ENCODE measurements around the gene DPY19L3. TPM values are rescaled to one million over a fixed set of nuclear protein-coding genes. Genes with fewer than 3 reads are reported as not detected.
A peak's percentile ranks its signal among the peaks of the same experiment; 100 is the strongest.
"Not testable (repeated sequence)": the region's sequence is repeated elsewhere in the genome, so short reads cannot be mapped to it uniquely, and the experiment has no call there.

Gene DPY19L3
- total RNA-seq, 2 donors from 2014 or later: 17.3 to 21.0 TPM

GRCh38 chr19:32404213-32404932, 1.2 kb upstream of the DPY19L3 start:
- DNase-seq: no peak
- peak overlapping the region; percentile 85 for H3K27ac Mint-ChIP-seq
- H3K27me3 Mint-ChIP-seq (ENCODE audit: low read depth): no peaks in the 10 kb centered on the region
- H3K4me3 Mint-ChIP-seq: peak overlapping the region; percentile 86 to 87
- H3K36me3 Mint-ChIP-seq (ENCODE audit: insufficient read depth in 2 of 2): peaks cover 0 to 1% of the 10 kb centered on the region in 2 donors
- no peaks in the 10 kb centered on the region for H3K9me3 Mint-ChIP-seq
- no peak for ATAC-seq (replicated peaks in 1 of 2)
- peaks cover 27% of the 10 kb centered on the region for H3K4me1 Mint-ChIP-seq (ENCODE audit: low read depth)

GRCh38 chr19:32404933-32405430, 588 bp upstream of the DPY19L3 start:
- Mint-ChIP-seq H3K4me1 (ENCODE audit: low read depth) (peaks cover 27% of the 10 kb centered on the region), H3K9me3 (no peaks in the 10 kb centered on the region), H3K27me3 (ENCODE audit: low read depth) (no peaks in the 10 kb centered on the region), H3K36me3 (ENCODE audit: insufficient read depth in 2 of 2) (peaks cover 0 to 1% of the 10 kb centered on the region in 2 donors), H3K27ac (peak overlapping the region; percentile 76), H3K4me3 (peak overlapping the region; percentile 86 to 87)
- ATAC-seq (replicated peaks in 1 of 2) (peak; percentile 0 to 4), DNase-seq (peak; percentile 14 to 36)

GRCh38 chr19:32406161-32407003, 812 bp downstream of the DPY19L3 start:
- Mint-ChIP-seq H3K4me1 (ENCODE audit: low read depth) (peaks cover 27% of the 10 kb centered on the region), H3K27me3 (ENCODE audit: low read depth) (no peaks in the 10 kb centered on the region), H3K27ac (peak overlapping the region; percentile 86), H3K36me3 (ENCODE audit: insufficient read depth in 2 of 2) (peaks cover 0 to 1% of the 10 kb centered on the region in 2 donors), H3K9me3 (no peaks in the 10 kb centered on the region), H3K4me3 (peak overlapping the region; percentile 88 to 92)
- ATAC-seq (replicated peaks in 1 of 2) (no peak), DNase-seq (no peak)

GRCh38 chr19:32407004-32407992, 1.7 kb downstream of the DPY19L3 start:
- DNase-seq (no peak), ATAC-seq (replicated peaks in 1 of 2) (no peak)
- peak overlapping the region; percentile 88 to 92 for H3K4me3 Mint-ChIP-seq
- H3K4me1 Mint-ChIP-seq (ENCODE audit: low read depth): peaks cover 27% of the 10 kb centered on the region
- no peaks in the 10 kb centered on the region for H3K9me3 Mint-ChIP-seq
- peaks cover 0 to under 1% of the 10 kb centered on the region in 2 donors for H3K36me3 Mint-ChIP-seq (ENCODE audit: insufficient read depth in 2 of 2)
- H3K27ac Mint-ChIP-seq: peak overlapping the region; percentile 86
- no peaks in the 10 kb centered on the region for H3K27me3 Mint-ChIP-seq (ENCODE audit: low read depth)

- Mint-ChIP-seq H3K27ac (no peak overlapping the region), H3K4me1 (ENCODE audit: low read depth) (peaks cover 6% of the 10 kb centered on the region), H3K27me3 (ENCODE audit: low read depth) (no peaks in the 10 kb centered on the region), H3K36me3 (ENCODE audit: insufficient read depth in 2 of 2) (peaks cover 3 to 6% of the 10 kb centered on the region in 2 donors), H3K4me3 (no peak overlapping the region), H3K9me3 (no peaks in the 10 kb centered on the region)
- DNase-seq: no peak
- no peak for ATAC-seq (replicated peaks in 1 of 2)
Measured at GRCh38 chr19:32415246-32415645, 9.7 kb downstream of the DPY19L3 start.

- Mint-ChIP-seq H3K36me3 (ENCODE audit: insufficient read depth in 2 of 2) (peaks cover 3 to 6% of the 10 kb centered on the region in 2 donors), H3K27me3 (ENCODE audit: low read depth) (no peaks in the 10 kb centered on the region), H3K9me3 (no peaks in the 10 kb centered on the region), H3K4me3 (no peak overlapping the region), H3K4me1 (ENCODE audit: low read depth) (peaks cover 6% of the 10 kb centered on the region), H3K27ac (no peak overlapping the region)
- ATAC-seq (replicated peaks in 1 of 2): no peak
- DNase-seq: no peak
Measured at GRCh38 chr19:32415669-32416068, 10.1 kb downstream of the DPY19L3 start.

- Mint-ChIP-seq H3K27ac (no peak overlapping the region), H3K9me3 (no peaks in the 10 kb centered on the region), H3K36me3 (ENCODE audit: insufficient read depth in 2 of 2) (peaks cover 3 to 6% of the 10 kb centered on the region in 2 donors), H3K4me1 (ENCODE audit: low read depth) (peaks cover 10% of the 10 kb centered on the region), H3K27me3 (ENCODE audit: low read depth) (no peaks in the 10 kb centered on the region), H3K4me3 (no peak overlapping the region)
- no peak for DNase-seq
- ATAC-seq (replicated peaks in 1 of 2): no peak
Measured at GRCh38 chr19:32416749-32417456, 11.3 kb downstream of the DPY19L3 start.

GRCh38 chr19:32418155-32418554, 12.6 kb downstream of the DPY19L3 start:
- Mint-ChIP-seq H3K27ac (no peak overlapping the region), H3K27me3 (ENCODE audit: low read depth) (no peaks in the 10 kb centered on the region), H3K9me3 (no peaks in the 10 kb centered on the region), H3K4me3 (no peak overlapping the region), H3K4me1 (ENCODE audit: low read depth) (peaks cover 15% of the 10 kb centered on the region), H3K36me3 (ENCODE audit: insufficient read depth in 2 of 2) (peaks cover 3 to 5% of the 10 kb centered on the region in 2 donors)
- DNase-seq (no peak), ATAC-seq (replicated peaks in 1 of 2) (no peak)

GRCh38 chr19:32421589-32422361, 16.2 kb downstream of the DPY19L3 start:
- Mint-ChIP-seq H3K36me3 (ENCODE audit: insufficient read depth in 2 of 2) (peaks cover 0 to 1% of the 10 kb centered on the region in 2 donors), H3K9me3 (no peaks in the 10 kb centered on the region), H3K27ac (peak overlapping the region; percentile 21), H3K27me3 (ENCODE audit: low read depth) (no peaks in the 10 kb centered on the region), H3K4me1 (ENCODE audit: low read depth) (peaks cover 15% of the 10 kb centered on the region), H3K4me3 (no peak overlapping the region)
- ATAC-seq (replicated peaks in 1 of 2): no peak
- DNase-seq: no peak

- Mint-ChIP-seq H3K4me3 (no peak overlapping the region), H3K36me3 (ENCODE audit: insufficient read depth in 2 of 2) (peaks cover 0 to 1% of the 10 kb centered on the region in 2 donors), H3K4me1 (ENCODE audit: low read depth) (peaks cover 15% of the 10 kb centered on the region), H3K27me3 (ENCODE audit: low read depth) (no peaks in the 10 kb centered on the region), H3K27ac (peak overlapping the region; percentile 21), H3K9me3 (no peaks in the 10 kb centered on the region)
- DNase-seq (no peak), ATAC-seq (replicated peaks in 1 of 2) (no peak)
Measured at GRCh38 chr19:32422435-32422834, 16.9 kb downstream of the DPY19L3 start.

- H3K27ac Mint-ChIP-seq; H3K27me3 Mint-ChIP-seq (ENCODE audit: low read depth); ATAC-seq (replicated peaks in 1 of 2); H3K36me3 Mint-ChIP-seq (ENCODE audit: insufficient read depth in 2 of 2); H3K9me3 Mint-ChIP-seq; H3K4me1 Mint-ChIP-seq (ENCODE audit: low read depth); H3K4me3 Mint-ChIP-seq; DNase-seq: not testable (repeated sequence)
Measured at GRCh38 chr19:32423944-32424343, 18.4 kb downstream of the DPY19L3 start.
